GM21528 (cell line): Measurements from ENCODE around the gene PSAT1.

Experiments
- ATAC-seq: cut with Tn5 transposase; IDR thresholded peaks from one replicate; pipeline ENCODE4 v1.9.1; 2021; ENCODE audit warnings: mild to moderate bottlenecking, moderate library complexity; ENCODE audit not compliant: unreplicated experiment, low FRiP score

The PSAT1 gene

DNA sequence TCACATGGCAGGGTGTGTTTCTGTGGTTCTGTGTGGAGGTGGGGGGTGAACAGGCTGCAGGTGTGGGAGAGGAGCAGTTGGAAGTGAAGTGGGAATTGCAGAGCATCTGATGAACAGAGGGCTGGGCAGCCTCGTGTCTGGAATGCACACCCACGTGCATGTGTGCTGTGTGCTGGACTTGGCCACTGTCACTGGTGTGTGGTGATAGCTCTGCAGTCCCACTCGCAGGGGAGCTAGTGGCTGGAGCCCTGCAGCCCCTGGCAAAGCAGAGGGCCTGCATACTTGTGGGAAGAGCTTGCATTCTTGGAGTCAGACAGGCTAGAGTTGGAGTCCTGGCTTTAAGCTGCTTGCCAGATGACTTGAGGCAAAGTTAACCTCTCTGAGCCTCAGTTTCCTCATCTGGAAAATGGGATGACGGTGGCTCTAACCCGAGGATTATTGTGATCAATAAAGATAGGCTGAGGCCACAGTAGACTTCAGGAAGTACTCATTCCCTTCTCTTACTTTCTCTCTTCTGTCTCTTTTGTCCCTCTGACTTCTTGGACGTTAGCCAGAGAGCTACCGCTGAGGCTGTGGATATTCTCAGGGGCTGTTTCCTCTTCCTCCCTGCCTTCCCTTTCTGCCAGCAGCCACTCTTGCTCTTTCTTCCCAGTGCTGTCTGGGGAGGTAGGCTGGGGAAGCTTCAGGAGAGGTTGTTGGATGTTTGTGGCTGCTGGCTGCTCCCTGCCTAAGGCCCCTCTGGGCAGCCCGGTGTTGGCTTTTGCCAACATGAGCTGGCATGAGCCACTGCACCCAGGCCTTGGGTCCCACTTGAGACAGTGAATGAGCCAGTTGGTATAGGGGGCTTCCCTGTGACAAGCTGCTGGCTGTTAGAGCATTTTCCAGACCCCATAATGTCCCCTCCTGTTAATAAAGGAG, 18.3 kb downstream of the PSAT1 start:
- no peak for ATAC-seq

DNA sequence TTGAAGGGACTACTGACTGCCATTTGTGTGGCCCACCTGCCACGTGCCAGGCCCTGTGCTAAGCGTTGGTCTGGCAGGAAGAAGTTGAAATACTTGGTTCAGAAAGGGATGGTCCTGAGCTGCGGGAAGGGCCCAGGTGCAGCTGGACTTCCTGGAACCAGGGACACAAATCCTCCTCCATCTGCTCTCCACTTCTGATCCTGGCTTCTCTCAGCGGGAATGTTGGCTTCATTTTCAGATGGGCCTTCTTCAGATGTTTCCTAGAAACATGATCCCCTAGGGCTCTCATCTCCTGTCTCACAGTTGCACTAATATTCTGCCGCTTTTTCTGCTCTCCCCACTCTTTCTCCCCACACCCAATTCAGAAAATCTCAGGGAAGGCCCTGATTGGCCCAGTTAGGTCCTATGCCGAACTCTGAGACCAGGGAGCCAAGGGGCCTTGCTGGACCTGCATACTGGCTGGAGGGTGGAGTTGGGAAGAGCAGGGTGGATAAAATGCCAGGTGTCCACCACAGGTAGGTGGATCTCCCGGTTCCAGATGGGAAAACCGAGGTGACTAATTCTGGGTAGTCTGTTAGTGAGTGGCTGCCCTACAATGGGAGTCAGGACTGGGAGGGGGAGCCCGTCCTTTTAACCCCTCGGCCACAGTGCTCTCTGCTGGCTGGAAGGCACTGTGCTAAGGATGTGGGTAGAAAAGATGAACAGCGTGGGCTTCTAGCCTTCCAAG, 19.4 kb downstream of the PSAT1 start:
- ATAC-seq = no peak

DNA sequence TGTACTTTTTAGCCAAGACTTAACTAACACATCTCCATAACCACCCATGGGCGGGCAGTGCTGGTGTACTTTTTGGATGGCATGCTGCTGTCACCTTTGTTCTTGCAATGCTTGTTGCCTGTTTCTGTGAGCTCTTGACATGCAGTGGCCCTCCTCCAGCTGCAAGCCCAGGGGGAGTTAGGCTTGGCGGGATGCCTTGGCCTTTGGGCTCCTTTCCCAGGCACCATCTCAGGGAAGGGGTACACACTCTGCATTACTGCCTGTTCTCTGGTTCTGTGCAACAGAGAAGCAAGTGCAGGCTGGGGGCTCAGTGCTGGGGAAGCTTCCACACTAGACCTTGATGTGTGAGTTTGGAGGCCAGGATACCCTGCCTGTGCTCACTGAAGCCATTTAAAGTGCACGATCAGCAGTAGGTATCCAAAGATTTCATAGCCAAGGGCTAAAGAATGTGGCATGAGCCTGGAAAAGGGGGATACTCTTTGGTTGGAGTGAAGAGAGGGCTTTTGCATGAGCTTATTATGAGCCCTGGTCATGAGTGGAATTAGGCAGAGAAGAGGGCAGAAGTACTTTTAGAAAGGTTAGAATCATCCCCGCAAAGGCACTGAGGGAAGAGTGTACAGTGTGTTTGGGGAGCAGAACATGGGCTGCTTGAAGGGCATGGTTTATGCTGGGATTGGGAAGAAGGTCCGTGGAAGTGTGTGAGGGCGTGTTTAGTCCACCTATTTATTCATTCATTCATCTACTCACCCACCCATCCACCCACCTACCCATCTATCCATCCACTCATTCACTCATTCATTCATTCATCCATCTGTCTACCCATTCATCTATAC, 22.5 kb downstream of the PSAT1 start:
- no peak for ATAC-seq

DNA sequence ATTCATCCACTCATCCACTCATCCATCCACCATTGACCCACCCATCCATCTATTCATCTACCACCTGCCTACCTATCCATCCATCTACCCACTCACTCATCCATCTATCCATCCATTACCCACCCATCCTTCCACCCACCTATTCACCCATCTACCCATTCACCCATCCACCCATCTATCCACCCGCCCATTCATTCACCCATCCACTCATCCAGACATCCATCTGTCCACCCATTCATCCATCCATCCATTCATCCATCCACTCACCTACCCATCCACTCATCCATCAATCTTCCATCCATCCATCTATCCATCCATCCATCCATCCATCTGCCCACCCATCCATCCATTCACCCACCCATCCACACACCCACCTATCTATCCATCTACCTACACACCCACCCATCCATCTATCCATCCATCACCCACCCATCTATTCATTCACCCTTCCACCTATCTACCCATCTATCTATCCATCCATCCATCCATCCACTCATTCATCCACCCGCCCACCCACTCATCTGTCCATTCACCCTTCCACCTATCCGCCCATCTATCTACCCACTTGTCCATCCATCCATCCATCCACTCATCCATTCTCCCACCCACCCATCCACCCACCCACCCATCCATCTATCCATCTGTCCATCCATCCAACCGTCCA, 23.2 kb downstream of the PSAT1 start:
- ATAC-seq = no peak

DNA sequence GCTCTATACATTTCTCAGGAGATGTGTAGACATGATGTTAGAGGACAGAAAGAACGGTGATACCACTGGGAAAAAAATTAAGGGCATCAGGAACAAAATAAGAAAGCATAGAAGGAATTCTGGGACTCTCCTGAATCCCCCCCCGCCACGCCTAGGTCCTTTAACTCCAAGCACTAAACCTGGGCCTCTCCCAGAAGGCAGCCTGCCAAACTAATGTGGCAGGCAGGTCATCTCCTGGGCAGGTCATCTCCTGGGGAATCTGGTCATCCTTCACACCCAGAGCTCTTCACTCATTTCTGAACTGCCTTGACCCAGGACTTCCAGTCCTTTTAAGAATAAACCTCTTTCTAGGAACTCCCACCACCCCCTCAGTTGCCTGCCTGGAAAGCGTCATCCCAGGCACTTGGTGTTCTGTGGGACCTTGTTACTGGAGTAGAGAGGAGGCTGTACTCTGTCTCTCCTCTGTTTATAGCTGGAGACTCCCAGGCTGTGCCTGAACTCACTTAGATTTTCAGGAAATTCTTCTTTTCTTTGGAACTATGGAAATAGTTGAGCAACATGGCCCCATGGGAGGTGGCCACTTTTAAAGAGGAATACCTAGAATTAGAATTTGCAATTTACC, 24.1 kb downstream of the PSAT1 start:
- no peak for ATAC-seq

DNA sequence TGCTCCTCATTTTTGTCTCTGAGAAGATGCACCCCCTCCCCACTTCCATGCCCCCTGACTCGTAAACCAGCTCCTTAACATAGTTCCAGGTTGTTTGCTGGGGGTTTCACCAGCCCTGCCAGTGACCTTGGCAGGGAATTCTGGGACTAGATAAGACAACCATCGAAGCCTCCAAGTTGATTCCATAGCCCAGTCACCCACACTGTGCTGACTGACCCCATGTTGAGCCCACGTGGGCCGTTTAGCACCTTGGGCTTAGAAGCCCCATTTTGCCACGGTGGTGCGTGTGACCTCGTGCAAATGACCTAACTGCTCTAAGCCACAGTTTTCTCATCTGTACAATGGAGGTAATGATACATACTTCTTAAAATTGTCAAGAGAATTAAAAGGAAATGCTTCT, 24.6 kb downstream of the PSAT1 start:
- no peak for ATAC-seq

DNA sequence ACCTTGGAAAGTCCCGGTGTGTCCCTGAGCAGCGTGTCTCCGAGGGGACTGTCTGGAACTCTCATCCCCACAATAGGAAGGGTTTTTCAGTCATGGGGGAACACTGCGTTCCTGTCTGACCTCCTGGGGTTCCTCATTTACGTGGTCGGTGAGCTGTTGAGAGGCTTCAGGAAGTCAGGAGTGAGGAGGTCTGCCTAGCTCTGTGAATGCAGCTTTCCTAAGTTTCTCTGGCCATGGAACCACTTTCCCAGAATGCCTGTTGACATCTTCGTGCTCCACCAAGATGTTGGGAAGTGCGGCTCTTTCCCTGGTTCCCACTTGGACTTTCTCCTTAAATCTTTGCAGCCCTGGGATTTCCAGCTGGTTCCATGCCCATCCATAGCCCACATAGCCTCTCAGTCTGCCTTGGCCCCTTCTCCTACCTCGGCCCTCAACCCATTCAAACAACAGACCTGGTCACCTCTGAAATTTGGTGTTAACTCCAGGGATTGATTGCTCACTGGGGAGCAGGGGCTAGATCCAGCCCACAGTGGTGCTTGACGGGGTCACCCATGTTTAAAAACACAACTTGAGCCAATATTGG, 27.2 kb downstream of the PSAT1 start:
- no peak for ATAC-seq

DNA sequence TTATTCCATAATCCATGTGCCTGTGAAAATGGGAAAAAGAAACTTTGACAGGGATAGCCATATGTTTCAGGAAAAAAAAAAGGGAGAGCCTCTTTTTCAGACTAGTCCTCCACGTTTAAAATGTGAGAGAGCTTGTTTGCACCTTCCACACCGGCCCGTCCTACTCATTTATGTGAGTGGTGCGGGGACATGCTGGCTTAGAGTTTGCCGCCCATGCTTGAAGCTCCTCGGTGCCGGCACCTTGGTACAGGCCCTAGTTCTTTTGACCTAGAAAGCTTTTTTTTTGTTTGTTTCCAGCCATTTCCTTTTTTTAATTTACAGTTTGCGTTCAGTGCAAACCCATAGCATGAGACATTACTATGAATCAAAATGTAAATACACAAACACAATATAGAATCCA, 27.8 kb downstream of the PSAT1 start:
- ATAC-seq = no peak

DNA sequence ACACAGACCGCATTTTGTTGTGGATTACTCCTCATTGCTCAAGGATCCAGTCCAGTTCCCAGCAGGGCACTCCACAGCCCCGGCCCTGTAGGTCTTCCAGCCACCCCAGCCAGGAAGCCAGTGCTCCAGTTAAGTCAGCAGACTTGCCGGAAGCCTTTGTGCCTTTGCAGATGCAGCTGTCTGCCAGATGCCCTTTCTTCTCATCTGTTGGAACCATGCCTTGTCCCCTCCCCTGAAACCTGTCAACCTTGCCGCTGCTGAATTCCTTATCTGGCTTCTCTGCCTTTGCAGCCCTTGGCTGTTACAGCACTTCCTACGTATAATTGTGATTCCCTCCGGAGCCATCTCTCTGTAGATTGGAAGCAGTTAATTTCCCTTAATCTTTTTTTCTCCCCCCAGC, 28.4 kb downstream of the PSAT1 start:
- no peak for ATAC-seq

DNA sequence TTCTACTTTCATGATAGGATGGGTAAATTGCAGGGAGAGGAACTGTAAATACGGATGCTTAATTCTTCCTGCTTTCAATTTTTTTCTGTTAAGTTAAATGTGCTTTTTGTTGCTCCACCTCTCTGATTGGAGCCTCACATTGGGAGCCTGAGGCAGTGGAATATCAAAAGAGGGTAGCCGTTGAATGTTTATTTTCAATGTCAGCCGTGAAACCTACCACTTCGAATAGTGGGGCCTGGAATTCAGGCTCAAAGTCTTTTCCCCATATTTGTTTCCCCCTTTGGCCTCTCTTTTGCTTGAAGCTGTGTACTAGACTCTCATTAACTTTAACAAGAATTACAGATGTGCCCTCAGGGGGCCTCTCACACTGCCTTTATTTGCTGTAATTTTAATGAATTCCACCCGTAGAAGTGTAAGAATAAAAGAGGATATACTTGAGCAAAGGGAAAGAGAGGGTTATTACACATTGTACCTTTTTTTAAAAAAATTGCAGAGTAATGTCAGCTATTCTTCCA, 29.0 kb downstream of the PSAT1 start:
- no peak for ATAC-seq

DNA sequence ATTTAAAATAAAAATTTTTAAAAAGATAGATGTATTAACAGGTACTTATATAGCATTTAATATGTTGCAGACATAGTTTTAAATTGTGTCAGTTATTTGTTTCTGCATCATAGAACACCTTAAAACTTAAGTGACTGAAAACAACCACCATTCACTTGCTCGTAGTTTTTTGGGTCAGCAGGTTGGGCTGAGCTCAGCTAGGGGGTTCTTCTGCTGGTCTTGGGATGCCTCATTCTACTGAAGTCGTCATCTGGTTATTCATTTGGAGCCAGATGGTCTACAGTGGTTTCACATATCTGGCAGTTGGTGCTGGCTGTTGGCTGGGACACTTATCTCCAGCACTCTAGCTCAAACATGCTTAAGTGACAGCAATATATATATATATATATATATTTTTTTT, 29.6 kb downstream of the PSAT1 start:
- no peak for ATAC-seq

DNA sequence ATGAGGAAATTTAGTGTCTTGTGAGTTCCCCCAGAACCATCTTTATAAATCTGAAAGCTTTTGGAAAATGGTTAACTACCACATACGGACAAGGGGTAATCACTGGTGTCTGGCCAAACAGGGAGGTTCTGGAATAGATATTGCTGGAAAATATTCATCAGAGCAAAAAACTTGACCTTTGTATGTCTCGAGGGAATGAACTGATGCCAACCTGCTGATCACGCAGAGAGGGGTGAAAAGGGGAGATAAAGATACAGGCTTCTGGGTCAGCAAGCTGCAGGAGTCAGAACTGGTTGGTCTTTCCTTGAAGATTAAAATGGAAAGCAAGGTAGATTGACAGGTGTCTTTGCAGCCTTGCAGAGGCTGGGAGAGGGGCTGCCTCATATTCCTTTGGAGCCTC, 35.5 kb downstream of the PSAT1 start:
- no peak for ATAC-seq

DNA sequence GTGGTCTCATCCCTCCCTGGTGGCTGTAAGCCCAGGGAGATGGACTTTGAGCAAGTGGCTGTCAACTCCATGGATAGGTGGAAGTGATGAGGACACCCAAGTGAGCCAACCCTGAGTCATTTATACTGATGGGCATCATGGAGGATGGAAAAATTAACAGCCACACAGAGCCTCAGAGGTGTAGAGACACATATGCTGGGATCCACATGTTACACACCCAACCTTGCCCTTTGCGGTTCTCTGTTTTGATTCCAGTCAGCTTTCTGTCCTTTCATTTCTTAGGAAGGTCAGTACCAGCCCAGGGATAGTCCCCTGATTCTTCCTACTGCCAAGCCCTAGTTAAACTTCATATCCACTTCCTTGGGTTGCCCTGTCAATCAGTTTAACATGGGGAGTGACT, 51.9 kb downstream of the PSAT1 start:
- no peak for ATAC-seq

DNA sequence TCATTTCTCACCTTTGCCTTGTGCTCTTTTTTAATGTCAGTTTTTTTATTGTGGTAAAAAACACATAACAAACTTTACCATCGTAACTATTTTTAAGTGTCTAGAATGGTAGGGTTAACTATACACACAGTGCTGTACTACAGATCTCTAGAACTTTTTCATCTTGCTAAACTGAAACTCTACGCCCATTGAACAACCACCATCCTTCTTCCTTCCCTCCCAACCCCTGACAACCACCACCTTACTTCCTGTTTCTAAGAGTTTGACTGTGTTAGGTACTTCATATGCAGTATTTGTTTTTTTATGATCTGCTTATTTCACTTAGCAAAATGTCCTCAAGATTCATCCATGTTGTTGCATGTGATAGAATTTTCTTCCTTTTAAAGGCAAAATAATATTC, 54.9 kb downstream of the PSAT1 start:
- ATAC-seq = no peak

DNA sequence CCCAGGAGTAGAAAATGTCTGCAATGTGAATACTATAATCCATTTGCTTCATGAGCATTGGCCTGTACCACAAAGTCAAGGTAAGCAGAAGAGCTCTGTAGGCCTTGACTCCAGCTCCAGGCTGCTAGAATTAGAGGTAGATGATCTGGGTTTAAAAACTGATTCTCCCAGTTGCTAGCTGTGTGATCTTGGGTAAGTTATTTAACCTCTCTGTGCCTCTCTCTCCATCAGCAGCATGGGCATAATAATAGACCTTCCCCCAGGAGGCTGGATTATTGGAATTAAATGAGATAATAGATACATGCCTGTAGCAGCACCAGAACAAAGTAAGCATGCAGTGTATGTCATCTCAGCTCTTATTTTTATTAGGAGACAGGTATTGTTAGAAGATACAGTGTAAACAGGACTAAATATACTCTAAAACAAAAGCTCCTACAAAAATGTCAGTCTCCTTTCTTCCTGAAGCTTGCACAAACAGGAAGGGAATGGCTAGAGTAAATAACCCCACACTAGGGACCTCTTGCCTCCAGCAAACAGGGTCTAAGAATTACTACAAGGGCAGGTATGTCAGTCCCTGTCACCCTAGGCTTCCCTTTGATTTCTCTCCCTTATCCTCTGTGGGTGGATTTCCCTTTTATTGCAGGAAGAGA, 57.5 kb downstream of the PSAT1 start:
- ATAC-seq = no peak

DNA sequence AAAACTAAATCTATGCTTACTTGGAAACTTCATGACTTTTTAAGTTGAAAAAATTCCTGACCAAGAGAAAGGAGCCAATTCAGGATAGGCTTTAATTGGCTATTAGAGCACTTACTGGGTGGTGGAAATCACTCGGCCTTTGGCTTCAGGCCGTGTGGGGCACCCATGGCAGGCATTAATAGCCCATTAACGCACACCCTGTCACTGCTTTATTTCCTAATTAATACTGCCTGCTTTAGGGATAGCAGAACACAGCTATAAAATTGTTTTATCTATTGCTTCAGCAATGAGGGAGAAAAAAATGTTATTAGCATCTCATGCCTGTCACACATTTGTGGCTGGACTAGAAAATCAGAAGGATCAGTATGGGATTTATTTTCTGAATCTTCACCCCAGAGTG, 58.1 kb downstream of the PSAT1 start:
- ATAC-seq = no peak

DNA sequence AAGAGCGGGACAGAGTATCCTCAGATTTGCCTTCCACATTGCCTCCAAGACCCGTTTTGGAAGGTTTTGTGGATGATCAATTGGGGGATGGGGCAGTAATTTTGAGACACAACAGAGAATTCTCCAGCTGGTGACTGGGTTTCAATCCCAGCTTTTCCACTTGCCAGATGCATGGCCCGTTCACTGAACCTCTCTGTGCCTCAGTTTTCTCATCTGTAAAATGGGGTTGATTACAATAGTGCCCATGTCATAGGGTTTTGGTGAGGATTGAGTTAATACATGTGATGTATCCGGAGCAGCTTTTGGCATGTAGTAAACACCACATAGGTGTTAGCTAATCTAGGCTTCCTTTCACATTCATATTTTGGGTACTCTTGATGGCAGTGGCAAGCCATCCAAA, 59.7 kb downstream of the PSAT1 start:
- ATAC-seq = no peak

DNA sequence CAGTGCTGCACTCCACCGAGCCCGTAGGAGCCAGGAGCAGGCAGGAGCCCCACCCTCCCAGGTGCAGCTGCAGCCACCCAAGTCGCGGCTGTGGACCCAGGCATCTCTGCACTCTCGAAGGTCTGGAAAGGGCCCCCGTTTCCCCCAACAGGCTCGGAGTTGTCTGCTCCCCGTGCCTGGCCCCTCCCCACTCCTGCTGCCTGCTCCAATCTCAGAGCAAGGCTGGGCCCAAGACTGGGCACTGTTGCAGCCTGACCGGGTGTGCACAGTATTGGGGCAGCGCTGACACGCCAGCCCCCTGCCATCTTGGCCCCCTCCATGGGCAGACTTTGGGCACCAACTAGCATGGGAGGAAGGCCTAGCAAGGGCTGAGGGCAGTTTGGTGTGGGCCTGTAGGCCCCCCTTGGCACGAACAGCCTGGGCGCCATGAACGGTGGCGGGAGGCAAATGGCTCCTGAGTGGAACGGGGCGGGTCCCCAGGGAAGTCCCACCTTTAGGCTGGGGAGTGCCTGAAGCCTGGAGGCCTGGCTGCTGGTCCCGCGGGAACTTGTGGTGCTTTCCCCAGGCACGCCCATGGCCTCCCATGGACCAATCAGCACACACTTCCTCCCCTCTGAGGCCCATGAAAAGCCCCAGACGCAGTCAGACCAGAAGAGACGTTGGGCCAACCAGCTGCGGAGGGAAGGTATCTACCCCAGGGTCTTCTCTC, 60.4 kb downstream of the PSAT1 start:
- no peak for ATAC-seq
